Measurements from ENCODE around the gene ACTA1.

DNA sequence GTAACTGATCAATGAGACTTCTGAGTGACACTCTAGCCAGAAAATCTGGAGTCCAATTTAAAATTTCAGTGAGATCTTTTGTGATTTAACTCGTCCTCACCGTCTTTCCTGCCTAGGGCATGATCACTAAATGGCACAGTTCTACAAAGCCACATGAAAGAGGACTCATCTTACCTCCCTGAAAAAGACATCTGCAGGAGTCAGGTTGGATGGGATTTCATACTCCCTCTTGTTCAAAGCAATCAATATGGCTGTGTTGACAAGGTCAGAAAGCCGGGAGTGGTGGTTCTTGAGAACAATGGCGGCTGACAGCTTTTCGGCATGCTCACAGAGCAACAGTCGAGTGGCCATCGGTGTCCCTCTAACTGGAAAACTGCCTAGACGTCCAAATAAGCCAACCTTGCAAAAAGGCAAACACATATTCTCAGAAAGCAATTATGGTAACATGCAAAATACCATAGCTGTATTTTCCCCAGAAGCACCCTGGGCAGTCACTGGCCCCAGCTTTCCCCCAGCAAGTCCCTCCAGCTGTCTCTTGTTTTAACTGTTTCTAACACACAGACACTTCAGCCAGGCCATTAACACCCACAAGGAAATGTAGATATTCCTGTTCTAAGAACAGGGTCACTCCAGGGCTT is 36.6 kb upstream of the ACTA1 start:
- TF ChIP-seq, protein P1, sequence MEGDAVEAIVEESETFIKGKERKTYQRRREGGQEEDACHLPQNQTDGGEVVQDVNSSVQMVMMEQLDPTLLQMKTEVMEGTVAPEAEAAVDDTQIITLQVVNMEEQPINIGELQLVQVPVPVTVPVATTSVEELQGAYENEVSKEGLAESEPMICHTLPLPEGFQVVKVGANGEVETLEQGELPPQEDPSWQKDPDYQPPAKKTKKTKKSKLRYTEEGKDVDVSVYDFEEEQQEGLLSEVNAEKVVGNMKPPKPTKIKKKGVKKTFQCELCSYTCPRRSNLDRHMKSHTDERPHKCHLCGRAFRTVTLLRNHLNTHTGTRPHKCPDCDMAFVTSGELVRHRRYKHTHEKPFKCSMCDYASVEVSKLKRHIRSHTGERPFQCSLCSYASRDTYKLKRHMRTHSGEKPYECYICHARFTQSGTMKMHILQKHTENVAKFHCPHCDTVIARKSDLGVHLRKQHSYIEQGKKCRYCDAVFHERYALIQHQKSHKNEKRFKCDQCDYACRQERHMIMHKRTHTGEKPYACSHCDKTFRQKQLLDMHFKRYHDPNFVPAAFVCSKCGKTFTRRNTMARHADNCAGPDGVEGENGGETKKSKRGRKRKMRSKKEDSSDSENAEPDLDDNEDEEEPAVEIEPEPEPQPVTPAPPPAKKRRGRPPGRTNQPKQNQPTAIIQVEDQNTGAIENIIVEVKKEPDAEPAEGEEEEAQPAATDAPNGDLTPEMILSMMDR (IDR thresholded peaks at IDR 0.05) = no peak
- no peak for TF ChIP-seq POLR2A (IDR thresholded peaks at IDR 0.05)
- no peak for TF ChIP-seq POLR2AphosphoS5 (IDR thresholded peaks at IDR 0.05)
